Measurements from ENCODE around the gene TM2D1.

The TM2D1 gene

DNA sequence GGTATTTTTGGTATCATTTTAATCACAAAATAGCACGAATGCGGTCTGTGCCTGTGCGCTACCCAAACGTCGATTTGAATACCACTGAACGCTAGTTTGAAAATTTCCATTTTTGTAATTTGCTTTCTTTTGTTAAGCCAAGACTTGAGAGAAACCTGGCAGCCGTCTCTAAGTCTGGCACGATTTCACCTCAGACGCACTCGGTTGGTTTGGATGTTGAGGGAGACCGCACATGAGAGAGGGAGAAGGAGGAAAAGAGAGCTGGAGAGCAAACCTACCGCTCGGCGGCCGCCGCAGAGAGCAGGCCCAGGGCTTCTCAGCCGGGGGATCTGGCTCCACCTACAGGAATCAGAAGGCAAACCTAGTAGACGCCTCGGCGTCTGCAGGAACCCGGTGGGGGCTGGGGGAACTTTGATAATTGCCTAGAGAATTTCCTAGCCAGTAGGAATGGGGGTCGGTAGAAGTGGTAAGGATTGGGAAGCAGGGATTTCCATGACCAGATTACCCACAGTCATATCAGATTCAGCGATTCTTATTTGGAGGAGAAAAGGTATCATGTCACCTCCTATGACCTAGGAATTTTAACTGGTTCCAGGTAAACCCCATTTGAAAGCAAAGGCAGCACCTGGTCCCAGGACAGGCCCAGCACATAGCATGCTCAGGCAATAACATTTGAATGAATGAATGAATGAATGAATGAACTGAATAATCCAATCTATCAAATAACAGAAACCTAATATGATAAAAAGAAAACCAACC, 83.2 kb downstream of the TM2D1 start:
- no peak for DNase-seq

GRCh38 chr1:61640531-61641530, 84.1 kb downstream of the TM2D1 start:
- DNase-seq: peak; percentile 68

GRCh38 chr1:61639608-61640336, 85.2 kb downstream of the TM2D1 start:
- no peak for DNase-seq

DNA sequence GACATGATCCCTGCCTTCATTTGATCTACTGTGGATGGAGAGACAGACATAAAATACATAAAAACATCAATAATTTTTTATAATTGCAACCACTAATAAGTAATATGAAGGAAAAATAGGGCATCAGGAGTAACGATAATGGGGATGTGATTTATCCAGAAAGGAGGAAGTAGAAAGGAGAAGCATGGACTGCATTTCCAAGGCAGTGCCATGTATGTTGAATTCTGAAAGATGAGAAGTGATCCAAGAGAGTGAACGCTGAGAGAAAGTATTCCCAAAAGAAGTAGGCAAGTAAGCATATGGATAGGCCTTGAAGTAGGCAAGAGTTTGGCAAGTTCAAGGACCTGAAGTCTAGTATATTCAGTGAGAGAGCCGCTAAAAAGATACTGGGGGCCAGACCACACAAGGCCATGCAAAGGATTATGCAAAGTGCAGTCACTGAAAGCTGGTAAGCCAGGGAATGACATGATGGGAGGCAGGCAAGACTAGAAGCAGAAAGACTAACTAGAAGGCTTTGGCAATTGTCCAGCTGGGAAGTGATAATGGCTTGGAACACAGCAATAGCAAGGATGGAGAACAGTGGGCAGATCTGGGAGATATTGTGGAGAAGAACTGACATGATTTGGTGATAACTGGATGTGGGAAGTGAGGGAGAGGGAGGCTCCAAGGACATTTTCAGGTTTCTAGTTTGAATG, 85.9 kb downstream of the TM2D1 start:
- DNase-seq: no peak

DNA sequence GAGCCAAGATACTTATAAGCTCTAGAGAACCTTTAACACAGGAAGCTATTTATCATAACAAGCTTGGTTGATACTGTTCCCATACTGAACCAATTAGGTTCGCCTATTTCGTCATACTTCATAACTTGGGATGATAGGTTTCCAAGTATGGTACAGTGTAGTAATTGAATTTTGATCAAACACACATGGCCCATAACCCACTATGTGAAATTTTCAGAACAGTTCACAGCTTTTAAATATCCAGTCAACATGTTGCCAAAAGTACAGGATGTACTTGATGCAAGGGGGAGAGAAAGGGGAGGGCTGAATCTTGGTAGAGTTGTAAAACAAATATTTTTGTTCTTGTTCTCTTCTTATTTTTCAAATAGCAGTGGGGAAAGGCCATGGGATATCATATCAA, 86.6 kb downstream of the TM2D1 start:
- no peak for DNase-seq

- DNase-seq: no peak
Observed at GRCh38 chr1:61637470-61637869, 87.5 kb downstream of the TM2D1 start.

DNA sequence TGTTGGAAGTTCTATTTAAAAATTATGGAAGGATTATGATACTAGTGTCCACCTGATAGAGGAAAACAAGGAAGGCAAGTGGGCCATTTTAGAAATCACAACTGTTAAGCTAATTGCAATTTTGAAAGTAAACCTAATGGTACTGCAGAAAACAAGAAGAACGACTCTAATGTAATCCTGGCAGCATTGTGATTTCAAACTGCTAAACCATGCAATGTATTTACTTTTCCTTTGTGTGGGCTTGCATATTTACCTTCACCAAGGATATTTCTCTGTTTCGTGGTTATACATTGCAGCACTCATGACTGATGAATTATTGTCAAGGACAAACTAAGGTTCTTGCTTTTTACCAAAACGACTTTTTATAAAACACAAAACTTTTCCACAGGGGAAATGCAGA, 88.1 kb downstream of the TM2D1 start:
- DNase-seq: peak; percentile 20

DNA sequence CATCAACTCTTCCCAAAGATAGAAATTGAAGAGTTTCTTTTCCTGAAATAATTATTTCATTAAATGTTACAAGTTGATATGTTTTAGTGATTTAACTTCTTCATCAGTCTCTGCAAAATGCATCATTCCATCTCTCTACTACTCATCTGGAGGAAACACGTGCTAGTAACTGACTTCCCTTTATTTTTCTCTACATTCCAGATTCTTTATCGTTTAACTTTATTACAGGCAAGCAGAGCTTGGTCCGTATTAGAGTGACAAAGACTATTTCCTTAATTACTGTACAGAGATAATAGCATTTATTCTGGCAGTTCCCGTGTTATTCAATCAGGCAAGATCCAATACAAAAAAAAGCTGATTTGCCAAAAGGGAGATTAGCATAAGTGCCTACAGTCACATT, 88.6 kb downstream of the TM2D1 start:
- no peak for DNase-seq

GRCh38 chr1:61635557-61635956, 89.4 kb downstream of the TM2D1 start:
- no peak for DNase-seq

DNA sequence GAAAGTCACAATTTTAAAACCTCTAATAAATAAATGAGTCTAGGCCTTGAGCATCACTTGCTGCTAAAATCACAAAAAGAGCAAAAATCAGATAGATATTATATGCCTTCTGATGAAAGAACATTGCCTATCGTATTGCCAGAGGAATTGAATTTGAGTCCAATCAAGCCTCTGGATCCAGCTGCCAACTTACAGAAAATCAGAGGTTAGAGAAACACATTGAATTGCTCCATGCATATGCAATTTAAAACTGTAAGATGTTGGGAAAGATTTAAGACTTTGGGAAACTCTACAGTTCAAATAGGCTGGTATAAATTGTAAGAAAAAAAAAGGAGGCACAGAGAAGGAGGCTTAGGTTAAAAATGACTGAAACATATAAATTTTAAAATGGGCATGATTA, 93.5 kb downstream of the TM2D1 start:
- DNase-seq: no peak

Data from DMS79 treated with DMSO at 0.1 percent for 48 hours (cell line).